ENCODE data around the gene FANCB.
A peak's percentile ranks its signal among the peaks of the same experiment; 100 is the strongest.

The FANCB gene

GRCh38 chrX:14913241-14913640, 40.4 kb upstream of the FANCB start:
- DNase-seq (ENCODE audit: low read depth, low spot score), result peak; percentile 43
- TF ChIP-seq CTCF (IDR thresholded peaks at IDR 0.05; ENCODE audit: low read depth, low read length), result no peak
- in situ Hi-C loops (cut with HindIII; ENCODE audit: low sequenced_read_pairs), result no loop called here
- no peak overlapping the region for H3K4me3 ChIP-seq (ENCODE audit: low read depth, low read length)

GRCh38 chrX:14903891-14904290, 31.0 kb upstream of the FANCB start:
- no peak overlapping the region for H3K4me3 ChIP-seq (ENCODE audit: low read depth, low read length)
- no peak for TF ChIP-seq CTCF (IDR thresholded peaks at IDR 0.05; ENCODE audit: low read depth, low read length)
- no peak for DNase-seq (ENCODE audit: low read depth, low spot score)
- in situ Hi-C loops (cut with HindIII; ENCODE audit: low sequenced_read_pairs), result no loop called here

GRCh38 chrX:14902537-14902936, 29.7 kb upstream of the FANCB start:
- no peak for DNase-seq (ENCODE audit: low read depth, low spot score)
- no peak overlapping the region for H3K4me3 ChIP-seq (ENCODE audit: low read depth, low read length)
- no peak for TF ChIP-seq CTCF (IDR thresholded peaks at IDR 0.05; ENCODE audit: low read depth, low read length)
- in situ Hi-C loops (cut with HindIII; ENCODE audit: low sequenced_read_pairs), result no loop called here

- in situ Hi-C loops (cut with HindIII; ENCODE audit: low sequenced_read_pairs), result no loop called here
- peak; percentile 63 for DNase-seq (ENCODE audit: low read depth, low spot score)
- no peak overlapping the region for H3K4me3 ChIP-seq (ENCODE audit: low read depth, low read length)
- no peak for TF ChIP-seq CTCF (IDR thresholded peaks at IDR 0.05; ENCODE audit: low read depth, low read length)
Observed at GRCh38 chrX:14899607-14900006, 26.7 kb upstream of the FANCB start.

GRCh38 chrX:14897042-14897441, 24.2 kb upstream of the FANCB start:
- in situ Hi-C loops (cut with HindIII; ENCODE audit: low sequenced_read_pairs), result no loop called here
- no peak overlapping the region for H3K4me3 ChIP-seq (ENCODE audit: low read depth, low read length)

GRCh38 chrX:14896273-14896672, 23.4 kb upstream of the FANCB start:
- in situ Hi-C loops (cut with HindIII; ENCODE audit: low sequenced_read_pairs), result no loop called here

More at GRCh38 chrX:14897042-14897441, 24.2 kb upstream of the FANCB start:
- no peak for DNase-seq (ENCODE audit: low read depth, low spot score)
- TF ChIP-seq CTCF (IDR thresholded peaks at IDR 0.05; ENCODE audit: low read depth, low read length), result no peak

More at GRCh38 chrX:14896273-14896672, 23.4 kb upstream of the FANCB start:
- no peak for TF ChIP-seq CTCF (IDR thresholded peaks at IDR 0.05; ENCODE audit: low read depth, low read length)
- no peak overlapping the region for H3K4me3 ChIP-seq (ENCODE audit: low read depth, low read length)
- no peak for DNase-seq (ENCODE audit: low read depth, low spot score)

Data from astrocyte of the spinal cord (primary cell).